ENCODE results near the gene NTPCR.
"Not testable (repeated sequence)": the region's sequence is repeated elsewhere in the genome, so short reads cannot be mapped to it uniquely, and the experiment has no call there.

NTPCR gene, protein sequence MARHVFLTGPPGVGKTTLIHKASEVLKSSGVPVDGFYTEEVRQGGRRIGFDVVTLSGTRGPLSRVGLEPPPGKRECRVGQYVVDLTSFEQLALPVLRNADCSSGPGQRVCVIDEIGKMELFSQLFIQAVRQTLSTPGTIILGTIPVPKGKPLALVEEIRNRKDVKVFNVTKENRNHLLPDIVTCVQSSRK

DNA sequence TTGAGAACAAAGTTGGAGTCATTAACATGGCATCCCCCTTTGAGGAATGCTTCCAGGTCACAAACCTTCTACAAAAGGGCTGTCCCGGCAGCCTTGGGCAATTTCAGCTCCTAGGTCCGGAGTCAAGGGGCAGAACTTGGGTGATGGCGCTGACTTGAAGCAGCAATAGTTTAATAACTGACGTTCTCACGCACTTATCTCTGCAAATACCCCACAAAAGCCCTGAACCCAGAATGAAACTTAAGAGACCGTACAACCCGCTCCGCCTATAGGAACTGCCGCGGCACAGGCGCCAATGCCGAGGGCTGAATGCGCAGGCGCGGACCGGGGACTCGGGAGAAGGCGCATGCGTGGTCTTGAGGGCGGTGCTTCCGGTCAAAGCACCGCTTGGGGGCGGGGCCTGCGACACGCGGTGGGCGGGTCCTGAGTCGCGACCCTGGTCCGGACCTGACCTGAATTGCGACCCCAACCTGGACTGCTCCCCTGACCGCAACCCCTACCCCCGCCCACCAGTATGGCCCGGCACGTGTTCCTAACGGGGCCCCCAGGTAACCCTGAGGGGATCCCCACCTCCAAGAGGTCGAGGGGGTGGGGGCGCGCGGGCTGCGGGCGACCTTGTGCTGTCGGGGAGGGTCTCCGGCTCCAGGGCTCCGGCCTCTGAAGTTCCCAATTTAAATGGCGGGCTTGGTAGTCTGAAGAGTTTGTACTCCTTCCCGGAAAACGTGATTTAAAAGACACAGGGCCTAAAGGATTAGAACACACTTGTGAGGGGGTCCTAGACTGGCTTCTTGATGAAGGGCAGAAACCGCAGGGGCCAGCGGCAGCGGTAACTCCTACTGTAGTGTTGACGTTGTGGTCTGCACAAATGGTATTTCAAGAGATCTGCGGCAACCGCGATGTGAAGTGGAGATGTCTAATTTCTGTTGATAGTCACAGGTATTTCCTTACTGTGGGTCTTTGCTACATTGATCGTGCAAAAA is at the start of gene NTPCR:
Gene NTPCR (plus strand): TSS at position 415 of the 980 bp plus-strand sequence. CDS start 100 bp downstream, at position 515.
- DNase-seq (ENCODE audit: low read depth, low spot score) = peak; percentile 89

DNA sequence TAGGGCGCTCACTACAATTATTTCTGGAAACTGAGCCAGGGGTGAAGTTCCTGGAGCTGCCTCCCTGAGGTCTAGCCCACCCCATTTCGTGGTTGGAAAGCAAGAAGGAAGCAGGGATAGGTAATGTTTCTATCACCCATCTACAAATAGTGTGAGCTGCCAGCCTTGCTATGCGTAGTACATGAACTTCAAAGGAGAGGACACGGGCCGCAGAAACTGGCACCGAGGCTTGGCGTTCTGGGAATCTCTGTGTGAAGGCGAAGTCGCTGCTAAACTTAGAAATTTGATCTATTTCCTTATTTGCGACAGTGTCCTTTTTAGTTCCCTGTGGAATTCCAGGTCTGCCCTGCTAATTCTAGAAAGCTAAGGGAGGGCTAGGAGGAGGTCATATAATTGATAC is 49.6 kb upstream of the NTPCR start:
- DNase-seq (ENCODE audit: low read depth, low spot score) = no peak

DNA sequence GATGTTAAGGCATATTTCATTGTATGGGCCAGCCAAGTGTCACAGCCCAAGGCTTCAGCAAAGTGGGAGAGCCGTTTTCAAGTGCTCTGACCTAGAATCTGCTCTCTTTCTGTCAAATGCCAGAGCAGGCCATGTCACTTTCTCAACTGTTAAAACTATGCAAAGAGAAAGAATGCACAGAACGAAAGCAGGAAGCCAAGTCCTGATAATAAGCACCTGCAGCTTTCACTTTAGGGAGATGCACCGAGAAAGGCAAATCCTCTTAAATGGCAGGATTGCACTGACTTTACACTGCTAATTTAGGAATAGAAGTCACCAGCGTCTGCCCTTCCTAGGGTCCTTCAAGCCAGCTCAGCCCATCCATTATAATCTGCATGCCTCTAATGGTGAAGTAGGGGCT is 49.2 kb upstream of the NTPCR start:
- DNase-seq (ENCODE audit: low read depth, low spot score) = no peak

DNA sequence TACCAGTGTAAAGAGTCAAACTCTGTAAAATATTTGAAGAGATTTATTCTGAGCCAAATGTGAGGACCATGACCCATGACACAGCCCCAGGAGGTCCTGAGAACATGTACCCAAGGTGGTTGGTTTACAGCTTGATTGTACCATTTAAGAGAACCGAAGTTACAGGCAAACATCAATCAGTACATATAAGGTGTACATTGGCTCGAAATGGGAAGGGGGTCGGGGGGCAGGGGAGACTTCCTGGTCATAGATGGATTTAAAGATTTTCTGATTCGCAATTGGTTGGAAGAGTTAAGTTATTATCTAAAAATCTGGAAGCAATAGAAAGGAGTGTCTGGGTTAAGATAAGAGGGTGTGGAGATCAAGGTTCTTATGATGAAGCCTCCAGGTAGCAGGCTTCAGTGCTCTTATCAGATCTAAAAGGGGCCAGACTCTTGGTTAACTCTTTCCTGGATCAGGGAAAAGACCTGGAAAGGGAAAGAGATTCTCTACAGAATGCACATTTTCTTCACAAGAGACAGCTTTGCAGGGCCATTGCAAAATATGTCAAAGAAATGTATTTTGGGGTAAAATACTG is 47.5 kb upstream of the NTPCR start:
- no peak for DNase-seq (ENCODE audit: low read depth, low spot score)

DNA sequence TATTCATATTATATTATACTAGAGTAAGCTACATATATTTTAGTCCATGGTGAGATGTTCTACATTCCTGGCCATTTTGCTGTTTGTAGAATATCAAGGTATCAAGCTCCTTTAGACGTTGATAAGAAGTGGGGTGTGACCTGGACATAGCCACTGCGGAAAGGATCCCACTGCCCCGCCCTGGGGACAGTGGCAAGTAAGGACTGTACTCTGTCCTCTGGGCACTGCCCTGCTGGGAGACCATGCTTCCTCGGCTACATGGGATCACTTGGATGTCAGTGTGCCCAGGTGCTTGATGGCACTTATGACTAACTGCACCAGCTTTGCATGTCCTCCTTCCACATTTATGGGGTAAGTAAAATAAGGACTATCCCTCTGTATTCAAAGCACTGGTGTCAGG is 46.3 kb upstream of the NTPCR start:
- no peak for DNase-seq (ENCODE audit: low read depth, low spot score)

DNA sequence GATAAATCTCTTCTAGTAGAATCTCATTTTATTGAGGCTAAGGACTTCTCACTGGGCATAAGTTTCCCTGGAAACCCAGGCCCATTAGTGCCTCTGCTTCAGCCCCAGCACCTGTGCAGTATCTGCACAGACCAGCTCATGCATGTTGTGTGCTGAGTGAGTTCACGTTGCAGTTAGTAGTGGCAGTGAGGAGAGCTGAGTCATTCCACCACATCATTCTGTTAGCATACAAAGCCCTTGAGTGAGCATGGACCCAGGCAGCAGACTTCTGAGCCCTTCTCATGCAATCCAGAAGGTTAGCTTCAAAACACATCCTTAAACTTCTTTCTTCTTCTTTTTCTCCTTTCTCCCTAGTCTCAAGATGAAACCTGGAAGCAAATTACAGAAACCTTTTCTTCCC is 45.8 kb upstream of the NTPCR start:
- no peak for DNase-seq (ENCODE audit: low read depth, low spot score)

DNA sequence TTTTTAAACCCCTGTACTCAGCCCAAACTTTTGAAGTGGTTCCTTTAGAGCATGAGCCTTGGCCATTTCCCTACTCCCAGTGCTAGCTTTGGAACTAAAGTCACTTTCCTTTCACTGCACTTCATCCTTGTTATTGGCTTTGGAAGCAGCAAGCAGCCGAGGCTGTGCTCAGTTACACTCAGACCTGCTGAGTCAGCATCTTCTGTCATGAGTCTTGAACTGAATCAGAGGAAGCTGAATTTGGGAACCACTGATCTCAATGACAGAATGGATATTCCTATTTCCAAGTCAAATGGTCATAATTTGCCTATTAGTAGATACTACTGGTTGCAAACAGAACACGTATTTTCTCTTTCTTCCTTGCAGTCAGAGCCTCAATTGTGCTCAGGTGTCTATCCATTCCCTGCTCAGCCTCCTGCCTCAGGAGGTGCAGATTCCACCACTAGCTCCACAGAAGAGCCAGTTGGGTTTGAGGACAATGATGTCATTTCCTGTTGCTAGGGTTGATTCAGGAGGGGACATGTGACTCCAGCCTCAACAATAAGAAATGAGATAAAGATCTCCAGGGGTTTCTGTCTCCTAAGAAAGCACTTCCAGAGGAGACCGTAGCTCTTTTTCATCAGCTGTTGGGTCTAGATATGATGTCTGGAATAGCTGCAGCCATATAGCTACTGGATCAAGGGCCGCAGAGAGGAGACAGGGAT is 44.9 kb upstream of the NTPCR start:
- DNase-seq (ENCODE audit: low read depth, low spot score) = no peak

DNA sequence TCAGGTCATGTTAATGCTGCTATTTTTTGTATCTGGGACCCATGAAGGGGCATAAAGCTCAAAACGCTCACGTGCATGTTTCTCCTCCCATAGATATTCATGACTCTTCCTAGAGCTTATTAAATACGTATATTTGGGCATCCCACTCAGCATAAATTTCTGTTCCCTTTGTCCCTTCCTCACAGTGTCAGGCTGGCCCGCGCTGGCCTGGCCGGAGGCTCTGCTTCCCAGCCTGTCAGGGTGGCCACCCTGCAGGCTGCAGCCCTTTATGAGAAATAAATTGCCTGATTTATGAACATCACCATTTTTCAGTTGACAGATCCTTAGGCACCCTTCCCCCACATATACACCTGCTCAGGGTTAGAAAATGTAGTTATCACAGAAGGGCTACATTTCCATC is 44.0 kb upstream of the NTPCR start:
- no peak for DNase-seq (ENCODE audit: low read depth, low spot score)

DNA sequence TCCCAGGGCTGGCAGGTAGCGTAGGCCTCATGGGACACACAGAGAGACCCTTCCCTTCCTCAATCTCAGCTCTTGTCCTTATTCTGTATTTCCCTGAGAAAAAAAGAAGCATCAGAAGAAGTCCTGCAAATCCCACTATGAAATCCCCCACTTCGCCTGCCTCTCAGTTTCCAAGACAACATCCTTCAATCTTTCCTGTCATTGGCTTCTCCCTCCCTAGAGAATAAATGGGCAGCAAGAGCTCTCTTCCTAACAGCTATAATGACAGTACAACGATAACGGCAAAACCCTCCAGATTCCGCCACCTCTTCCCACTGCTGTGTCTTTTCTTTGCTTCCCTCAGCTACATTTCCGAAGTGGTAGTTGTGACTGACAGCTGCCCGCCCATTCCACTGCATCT is 41.6 kb upstream of the NTPCR start:
- no peak for DNase-seq (ENCODE audit: low read depth, low spot score)

DNA sequence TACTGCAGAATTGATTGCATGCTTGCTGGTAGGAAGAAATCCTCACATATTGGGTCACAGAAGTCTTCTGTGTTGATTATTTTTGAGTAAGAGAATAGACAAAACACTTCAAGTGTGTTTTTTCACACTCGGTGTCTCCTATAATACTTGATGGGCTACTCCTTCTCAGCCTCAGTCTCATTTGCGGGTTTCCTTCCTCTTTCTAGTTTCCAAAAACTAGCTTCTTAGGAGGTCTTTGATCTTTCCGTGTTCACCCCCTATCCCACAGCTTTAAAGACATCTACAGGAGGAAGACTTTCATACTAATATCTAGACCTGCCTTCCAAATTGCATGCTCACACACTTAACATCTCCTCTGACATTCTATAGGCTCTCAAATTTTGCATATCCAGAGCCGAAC is 40.7 kb upstream of the NTPCR start:
- no peak for DNase-seq (ENCODE audit: low read depth, low spot score)

DNA sequence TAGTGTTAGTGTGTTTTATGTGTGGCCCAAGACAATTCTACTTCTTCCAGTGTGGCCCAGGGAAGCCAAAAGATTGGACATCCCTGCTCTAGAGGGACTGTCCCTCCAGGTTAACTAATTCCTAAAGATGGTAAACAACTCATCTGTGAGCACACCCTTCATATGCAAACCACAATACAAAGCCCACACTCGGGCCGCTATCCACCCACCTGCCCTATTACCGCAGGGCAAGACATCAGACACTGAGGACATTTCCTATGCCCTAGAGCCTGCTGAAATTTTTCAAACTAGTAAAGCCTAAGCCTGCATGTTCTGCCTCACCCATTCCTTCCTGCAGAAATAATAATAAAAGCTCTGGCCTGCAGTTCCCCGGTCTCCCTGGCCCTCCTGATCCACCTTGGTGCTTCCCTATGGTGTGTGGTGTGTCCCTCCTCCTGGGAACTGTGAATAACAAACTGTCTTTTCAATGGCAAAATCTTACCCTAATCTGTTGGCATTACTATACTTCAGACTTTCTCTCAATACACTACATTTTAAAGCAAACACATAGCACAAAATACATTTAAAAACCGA is 39.3 kb upstream of the NTPCR start:
- DNase-seq (ENCODE audit: low read depth, low spot score) = no peak

DNA sequence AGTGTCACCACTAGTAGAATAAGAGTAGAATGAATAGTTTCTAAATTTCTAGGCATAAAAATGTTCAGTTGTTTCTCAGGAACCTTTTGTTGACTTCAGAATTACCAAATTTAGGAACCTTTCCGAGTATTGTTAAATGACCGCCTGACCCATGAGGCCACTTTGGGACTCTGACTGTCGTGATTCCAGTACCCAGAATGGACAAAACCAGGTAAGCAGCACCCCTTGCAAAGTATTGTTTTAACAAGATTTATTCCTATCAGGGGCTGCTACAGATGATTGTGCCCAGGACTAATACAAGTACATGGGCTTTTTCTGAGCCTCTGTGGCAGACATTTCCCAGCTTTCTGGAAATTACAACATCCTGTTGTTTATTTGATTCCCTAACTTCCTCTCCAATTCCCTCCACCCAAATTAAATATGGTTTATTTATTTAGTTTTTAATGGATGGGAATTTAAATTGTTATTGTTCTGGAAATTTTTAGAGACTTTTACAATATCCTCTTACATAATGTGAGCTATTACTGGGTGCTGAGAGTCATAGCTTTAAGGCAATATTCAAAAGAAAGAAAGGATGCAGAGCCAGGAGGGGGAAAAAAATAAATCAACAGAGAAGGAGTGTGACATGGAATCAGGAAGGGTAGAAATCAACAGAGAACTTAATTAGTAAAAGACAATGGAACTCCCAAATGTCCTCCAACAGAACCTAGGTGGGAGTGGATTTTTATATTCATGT is 37.4 kb upstream of the NTPCR start:
- no peak for DNase-seq (ENCODE audit: low read depth, low spot score)

DNA sequence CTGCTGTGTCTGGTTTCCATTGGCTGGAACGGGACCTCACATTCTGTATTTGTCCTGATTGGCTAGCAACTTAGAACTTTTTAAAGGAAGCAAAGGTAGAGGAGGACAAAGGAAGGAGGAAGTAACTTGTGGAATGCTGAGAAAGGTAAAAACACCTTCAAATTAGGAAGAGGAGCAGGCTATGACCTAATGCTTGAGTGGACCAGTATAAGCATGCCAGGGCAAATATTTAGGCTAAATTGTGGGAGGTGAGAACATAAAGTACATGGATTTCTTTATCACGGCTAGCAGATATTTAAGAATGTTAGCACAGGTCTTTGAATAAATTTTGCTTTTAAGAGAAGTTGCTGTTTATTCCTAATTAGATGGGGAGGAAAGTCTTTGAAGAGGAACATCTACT is 36.1 kb upstream of the NTPCR start:
- not testable (repeated sequence) for DNase-seq (ENCODE audit: low read depth, low spot score)

DNA sequence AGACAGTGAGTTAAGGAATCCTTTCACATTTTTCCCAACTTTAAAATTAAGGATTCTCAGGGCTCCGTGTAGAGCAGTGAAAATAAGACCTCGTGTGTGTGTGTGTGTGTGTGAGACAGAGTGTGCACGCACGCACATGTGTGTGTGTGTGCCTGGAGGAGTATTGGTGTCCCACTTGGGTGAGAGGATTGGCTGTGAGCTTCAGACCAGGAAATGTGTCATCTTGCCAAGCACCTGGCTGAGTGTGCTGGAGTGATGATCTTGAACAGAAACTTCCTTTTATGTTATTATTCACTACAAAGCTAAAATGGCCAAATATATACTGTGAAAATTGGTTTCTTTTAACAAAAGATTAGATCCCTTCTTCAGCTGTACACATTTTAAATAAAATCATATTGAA is 35.2 kb upstream of the NTPCR start:
- no peak for DNase-seq (ENCODE audit: low read depth, low spot score)

DNA sequence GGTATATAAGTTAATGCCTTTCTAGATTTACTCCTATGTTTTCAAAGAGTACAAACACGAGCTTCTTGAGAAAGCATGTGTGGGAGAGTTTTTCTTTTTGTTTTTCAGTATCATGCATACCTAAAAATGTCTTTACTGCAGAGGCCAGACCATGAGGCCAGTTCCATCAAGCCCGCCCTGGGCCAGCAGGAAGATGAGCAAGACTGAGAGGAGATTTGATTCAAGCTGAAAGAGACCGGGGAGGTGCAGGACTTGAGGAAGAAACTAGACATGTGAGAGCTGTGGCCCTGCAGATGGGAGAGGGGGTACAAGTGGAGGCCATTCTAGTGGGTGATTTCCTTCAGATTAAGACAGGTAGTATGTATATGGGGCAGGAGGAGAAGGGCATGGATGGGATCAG is 33.4 kb upstream of the NTPCR start:
- no peak for DNase-seq (ENCODE audit: low read depth, low spot score)

DNA sequence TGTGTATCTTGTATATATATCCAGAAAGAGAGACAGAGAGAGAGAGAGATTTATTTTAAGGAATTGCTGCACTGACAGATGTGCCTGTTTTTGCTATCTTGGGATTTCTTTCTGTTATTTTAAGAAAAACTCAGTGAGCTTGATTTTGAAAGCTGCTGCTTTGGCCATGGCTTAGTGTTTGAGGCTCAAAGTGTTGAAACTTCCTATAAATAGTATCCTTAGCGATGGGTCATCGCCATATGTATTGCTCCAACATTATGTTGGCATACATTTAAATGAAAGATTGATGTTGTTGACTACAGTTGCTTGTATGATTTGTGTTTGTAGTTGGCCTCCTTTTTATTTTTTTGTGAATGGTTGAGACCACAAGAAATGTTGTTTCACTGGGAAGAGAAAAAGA is 29.0 kb upstream of the NTPCR start:
- no peak for DNase-seq (ENCODE audit: low read depth, low spot score)

DNA sequence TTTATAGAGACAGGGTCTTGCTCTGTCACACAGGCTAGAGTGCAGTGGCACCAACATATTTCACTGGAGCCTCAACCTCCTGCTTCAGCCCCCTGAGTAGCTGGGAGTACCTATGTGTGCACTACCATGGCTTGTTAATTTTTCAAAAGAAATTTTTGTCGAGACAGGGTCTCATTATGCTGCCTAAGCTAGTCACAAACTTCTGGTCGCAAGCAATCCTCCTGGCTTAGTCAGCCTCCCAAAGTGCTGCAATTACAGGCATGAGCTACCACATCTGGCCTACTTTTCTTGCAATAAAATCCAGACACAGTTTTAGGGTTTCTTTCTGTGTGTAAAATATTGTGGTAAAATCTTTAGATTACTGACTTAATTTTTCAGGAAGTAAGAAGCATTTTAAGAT is 27.9 kb upstream of the NTPCR start:
- DNase-seq (ENCODE audit: low read depth, low spot score) = no peak

DNA sequence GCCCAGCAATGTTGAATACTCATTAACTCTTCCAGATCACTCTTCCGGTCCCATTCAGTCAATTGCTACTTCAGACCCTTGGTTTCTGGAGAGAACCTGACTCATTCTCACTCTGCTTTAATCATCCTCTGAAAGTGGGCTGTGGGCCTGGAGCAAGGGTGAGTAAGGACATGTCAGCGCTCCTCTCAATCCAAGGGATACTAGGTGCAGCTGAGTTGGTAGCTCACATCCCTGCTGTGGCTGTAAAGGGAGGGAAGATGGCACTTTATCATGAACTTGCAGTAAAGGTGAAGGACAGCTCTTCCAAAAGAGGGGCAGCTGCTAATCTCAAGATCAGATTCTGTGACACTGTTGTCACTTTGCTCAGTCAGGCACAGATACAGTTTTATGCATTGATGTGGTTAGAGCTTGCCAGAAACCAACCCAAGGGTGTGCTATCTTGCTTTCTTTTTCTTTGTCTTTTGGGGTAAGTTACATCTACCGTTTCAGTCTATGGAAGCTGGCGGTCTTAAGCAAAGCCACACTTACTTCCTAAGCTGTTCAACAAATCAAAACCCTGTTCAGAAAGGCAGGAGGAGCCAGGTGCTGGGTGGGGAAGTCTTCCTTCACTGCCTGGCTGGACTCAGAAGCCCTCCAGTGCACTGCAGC is 26.5 kb upstream of the NTPCR start:
- DNase-seq (ENCODE audit: low read depth, low spot score) = peak; percentile 13

DNA sequence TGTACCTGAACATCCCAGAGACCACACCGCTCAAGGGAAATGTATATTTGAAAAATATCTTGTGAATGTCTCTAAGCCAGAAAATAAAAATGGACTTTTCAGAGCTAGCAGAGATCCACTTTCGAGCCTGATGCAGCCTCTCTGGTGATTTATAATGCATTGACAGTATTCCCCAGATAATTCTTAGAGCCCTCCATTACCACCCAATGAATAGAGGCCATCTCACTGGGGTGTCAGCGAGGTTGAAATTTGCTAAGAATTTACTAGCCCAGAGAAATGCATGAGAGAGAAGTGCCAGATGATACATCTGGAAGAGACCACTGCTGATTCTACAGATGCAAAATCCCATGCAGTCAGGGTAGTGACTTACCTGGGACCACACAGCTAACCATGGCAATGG is 25.5 kb upstream of the NTPCR start:
- no peak for DNase-seq (ENCODE audit: low read depth, low spot score)

DNA sequence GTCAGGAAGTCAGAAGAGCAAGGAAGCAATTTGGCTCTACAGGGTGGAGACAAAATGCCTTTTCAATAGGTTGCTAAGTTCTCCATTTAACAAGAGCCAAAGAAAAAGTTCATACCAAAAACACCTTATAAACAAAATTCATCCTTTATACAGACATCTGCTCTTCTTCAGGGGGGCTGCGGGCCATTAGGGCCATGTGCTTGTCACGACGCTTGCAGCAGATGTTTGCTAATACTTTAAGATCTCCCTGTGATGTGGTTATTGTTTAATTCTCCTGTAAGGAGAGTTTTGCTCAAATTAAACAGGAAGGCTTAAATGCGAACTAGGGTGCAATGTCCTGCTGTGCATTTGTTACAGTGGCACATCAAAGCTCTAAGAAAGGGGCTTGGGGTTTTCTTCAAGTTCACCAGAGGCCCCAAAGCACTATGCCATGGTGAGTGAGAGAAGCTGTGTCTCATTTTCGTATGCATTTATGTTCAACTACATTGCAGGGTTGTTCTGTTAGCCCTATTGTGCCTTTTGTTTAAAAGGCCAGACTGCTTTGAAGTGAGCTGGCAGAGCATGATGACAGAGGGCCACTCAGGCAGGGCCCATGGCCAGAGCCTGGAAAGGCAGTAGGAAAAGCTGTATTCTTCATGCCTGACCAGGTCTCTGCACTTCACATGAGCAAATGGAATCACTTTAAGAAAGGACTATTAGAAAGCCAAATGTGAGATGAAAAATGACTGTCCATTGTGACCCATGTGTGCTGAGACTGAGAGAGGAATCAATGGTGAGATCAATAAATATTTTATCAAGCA is 24.8 kb upstream of the NTPCR start:
- DNase-seq (ENCODE audit: low read depth, low spot score) = no peak
